Cortex of kidney (tissue), 1 donor: ENCODE measurements around the gene SGF29.
"Not testable (repeated sequence)": the region's sequence is repeated elsewhere in the genome, so short reads cannot be mapped to it uniquely, and the experiment has no call there.

ENCODE experiments used
- DNase-seq: peaks from one replicate; lab custom pipeline; 2025; lab: John Stamatoyannopoulos, UW

The SGF29 gene

DNA sequence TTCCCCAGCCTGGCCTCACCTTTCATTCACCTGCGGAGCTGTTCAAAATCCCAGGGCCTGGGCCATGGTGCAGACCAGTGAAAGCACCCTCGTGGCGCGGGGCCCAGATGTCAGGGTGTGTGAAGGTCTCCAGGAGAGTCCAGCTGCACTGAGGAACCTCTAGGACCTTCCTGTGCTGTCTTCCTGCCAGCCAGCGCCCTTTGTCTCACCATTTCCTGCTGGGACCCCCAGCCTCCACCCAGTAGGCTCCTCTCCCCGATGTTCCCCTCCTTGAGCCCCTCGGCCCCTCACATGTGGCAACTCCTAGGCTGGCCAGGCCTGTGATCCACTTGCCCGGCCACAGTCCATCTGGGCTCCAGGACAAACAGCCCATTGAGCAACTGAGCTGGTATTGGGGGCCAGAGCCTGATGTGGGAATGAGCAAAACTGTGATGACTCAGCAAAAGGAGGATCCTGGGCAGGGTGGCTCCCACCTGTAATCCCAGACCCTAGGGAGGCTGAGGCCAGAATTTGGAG is 42.5 kb downstream of the SGF29 start:
- no peak for DNase-seq

DNA sequence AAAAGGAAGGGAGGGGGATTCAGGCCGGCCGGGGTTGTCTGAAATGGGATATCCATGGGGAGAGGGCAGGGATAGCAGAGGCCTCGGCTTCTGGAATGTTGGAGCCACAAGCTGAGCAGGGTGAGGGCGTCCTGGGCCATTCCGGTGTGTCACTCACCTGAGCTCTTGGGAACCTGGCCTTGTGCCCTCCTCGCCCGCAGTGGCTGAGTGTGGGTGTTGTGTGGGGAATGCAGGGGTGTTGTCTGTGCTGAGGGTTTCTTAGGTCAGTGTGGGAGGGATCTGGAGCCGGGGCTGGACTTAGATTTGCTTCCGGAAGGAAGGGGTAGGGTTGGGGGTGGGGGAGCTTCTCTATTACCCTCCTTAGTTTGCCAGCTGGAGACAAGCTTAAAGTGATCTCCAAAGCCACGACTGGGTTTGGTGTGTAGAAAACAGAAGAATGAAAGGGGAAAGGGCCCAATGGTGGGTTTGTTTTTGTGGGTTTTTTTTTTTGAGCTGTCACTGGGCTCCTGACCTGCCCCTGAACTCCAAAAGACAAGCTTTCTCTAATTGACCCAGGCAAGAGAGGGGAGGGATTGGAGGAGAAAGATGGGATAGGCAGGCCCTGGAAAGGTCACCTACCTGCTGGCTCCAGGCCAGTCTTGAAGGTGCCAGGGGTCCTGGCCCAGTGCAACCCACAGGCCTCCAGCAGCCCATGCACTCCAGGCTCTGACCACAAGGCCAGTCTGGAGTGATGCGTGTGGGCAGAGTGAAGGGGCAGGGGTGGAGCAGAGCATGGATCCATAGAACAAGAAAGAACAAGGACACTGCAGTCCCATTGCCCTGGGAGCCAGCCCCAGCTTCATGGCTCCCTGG is 43.3 kb downstream of the SGF29 start, which contains the start of gene SULT1A2:
TSS of gene SULT1A2 (minus strand) at position 211 of the 852 bp plus-strand sequence. CDS start 1,120 bp downstream, outside the sequence.
- no peak for DNase-seq

DNA sequence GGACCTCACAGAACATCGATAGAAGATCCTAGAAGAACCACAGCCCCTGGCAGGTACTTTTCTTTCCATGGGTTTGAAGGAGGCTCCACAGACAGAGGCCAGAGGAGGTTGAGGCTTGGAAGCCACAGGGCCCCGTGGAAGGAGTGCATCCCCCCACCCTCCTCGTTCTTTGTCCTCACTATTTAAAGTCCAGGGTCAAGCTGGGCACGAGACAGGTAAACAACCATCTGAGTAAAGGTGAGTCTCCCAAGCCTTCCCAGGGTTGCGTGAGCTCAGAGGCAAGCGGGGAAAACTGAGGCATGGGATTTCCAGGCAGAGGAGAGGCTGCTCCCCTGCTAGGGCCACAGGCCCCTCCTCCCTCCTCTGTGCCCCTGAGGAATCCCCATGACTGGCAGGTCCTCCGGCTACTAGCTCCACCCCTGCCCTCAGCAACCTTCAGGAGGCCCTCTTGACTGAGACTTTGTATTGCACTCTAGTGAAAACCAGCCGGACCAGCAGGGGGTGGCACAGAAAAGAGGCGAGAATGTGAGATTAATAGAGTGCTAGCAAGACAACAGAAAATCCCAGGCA is 44.1 kb downstream of the SGF29 start:
- DNase-seq: no peak

DNA sequence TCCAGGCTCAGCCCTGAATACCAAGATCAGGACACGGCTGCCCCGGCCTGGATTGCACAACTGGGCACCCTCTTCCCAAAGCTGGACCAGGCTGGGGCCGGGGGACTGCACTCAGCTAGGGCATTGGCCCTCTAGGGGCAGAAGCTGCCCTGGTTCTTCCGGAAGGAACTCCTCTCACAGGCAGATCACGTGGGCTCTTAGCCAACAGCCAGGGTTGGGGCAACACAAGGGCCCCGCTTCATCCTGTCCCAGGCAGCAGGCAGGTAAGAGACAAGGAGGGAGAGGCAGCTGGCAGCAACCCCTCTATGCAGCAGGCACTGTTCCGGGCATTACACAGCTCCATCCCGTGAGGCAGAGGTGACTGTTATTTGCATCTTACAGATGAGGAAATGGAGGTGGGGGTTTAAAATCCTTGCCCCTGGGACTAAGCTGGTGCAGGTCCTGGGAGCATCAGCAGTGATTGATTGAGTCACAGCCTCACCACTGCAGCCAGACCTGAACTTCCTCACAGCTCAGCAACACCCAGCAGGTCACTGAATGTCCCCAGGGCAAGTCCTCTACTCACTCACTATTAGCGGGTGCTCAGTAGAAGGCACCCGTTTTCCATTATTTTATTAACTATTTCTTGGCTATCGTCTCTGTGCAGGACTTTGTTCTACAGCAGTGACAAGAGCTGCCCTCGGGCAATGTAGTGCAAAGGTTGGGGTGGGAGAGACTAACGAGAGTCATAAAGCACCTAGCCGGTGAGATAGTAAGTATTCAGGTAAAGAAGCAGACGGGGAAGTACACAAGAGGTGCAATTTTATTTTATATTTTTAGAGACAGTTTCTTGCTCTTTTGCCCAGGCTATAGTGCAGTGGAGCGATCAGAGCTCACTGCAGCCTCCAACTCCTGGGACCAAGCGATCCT is 45.9 kb downstream of the SGF29 start:
- DNase-seq: not testable (repeated sequence)

DNA sequence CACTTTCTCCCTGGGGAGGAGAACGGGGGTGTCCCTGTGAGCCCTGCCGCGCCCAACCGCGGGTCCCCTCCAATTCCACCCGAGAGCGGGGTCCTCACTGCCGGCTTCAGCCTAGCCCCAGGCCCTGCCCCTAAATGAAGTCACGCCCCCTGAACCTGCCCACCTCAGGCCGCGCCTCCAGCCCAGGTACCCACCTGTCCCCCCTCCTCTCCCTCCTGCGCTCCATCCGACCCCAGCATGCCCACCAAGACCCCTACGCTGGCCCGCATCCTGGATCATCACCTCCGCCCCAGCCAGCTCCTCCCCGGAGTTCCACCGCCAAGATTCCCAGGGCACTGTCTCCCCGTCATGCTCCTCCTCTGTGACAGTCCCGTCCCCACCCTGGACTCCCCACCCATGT is 47.2 kb downstream of the SGF29 start:
- DNase-seq: not testable (repeated sequence)

DNA sequence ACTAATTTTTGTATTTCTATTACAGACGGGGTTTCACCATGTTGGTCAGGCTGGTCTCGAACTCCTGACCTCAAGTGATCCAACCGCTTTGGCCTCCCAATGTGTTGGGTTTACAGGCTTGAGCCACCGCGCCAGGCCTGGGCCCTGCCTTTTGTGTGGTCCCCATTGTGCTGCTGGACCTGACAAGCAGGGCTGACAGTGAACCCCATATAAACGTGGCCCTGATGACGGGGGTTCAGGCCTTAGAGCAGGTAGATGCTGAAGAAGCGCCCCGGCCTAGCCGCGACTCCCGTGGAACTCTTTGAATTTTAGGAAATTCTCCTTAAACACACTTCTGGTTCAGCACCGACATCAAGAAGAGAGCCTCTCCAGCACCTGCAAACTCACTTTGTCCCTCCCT is 47.9 kb downstream of the SGF29 start:
- not testable (repeated sequence) for DNase-seq

DNA sequence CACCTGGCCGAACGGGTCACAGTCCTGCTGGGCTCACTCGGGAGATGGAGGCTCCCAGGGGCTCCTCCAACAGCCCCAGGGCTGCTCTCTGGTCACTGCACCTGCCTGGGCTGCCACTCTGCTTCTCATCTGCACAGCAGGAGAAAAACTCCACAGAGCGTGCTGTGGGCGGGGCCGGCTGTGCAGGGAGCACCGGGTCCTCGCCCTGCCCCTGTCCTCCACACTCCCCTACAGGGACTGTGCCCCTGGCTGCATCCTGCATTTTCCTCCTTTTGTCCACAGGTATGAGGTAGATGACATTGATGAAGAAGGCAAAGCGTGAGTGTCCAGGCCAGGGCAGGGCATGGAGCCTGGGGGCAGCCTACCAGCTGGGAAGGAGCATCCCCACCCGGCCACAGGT is 48.3 kb downstream of the SGF29 start:
- not testable (repeated sequence) for DNase-seq

DNA sequence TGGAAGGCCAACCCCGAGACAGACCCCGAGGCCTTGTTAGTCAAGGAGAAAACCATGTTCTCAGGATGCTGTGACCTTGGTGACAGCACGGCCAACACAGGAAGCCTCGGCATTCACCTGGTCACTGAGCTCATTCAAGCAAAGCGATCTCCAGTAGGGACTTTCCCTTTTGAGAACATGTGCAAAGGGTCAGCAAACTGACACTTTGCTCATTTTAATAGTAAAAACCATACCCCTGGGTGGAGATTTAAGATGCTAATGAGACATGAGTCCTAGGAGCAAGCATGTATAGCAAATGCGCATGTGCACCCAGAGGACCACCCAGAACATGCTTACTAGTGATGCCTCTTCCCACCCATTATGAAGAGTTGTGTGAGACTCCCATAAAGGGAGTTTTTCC is 48.8 kb downstream of the SGF29 start:
- DNase-seq: no peak

DNA sequence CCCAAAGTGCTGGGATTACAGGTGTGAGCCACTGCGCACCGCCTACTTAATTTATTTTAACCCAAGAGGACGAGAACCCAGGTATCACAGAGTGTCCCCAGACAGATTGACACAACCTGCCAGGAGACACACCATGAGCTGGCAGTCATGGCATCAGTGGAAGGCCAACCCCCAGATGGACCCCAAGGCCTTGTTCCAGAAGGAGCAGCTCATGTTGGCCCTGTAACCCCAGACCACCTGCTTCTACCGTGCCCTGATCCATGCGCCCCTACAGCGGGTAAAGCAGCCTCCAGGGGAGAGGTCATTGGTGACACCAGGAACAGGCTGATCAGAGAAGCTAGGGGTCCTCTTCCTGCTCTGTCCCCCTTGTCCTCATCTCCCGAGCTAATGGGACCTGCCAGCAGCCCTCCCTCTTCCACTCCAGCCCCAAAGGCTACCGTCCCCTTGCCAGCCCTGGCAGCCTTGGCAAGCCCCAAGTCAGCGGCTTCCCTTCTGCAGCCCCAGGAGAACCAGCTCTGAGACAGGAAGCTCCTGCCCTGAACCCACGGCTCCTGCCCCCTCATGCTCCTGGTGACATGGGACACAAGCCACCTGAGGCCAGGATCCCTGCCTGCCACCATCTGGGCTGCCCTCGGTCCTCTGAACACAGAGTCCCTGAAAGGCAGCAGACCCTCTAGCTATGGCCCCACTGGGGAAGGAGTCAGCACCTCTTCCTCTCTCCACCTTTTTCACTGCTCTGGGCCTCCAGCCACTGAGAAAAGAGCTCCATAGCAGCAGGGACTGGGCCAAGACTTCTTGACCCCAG is 49.9 kb downstream of the SGF29 start:
- no peak for DNase-seq

DNA sequence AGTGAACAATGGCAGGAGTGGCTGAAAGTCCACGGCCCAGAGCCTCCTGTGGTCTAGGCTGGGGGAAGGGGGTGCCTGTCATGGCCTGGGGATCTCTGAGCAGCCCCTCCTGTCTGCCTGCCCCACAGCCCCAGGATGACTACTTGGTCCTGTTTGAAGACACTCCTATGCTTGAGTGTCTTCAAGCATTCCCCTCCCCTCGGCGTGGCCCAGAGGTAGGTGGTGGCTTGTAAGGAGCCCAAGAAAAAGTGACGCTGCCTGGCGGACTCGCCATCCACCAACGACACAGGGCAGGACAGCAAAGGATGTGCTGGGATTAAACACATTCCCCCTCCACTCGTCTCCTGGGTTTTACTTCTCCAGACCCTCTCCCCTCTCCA is 50.5 kb downstream of the SGF29 start:
- no peak for DNase-seq

DNA sequence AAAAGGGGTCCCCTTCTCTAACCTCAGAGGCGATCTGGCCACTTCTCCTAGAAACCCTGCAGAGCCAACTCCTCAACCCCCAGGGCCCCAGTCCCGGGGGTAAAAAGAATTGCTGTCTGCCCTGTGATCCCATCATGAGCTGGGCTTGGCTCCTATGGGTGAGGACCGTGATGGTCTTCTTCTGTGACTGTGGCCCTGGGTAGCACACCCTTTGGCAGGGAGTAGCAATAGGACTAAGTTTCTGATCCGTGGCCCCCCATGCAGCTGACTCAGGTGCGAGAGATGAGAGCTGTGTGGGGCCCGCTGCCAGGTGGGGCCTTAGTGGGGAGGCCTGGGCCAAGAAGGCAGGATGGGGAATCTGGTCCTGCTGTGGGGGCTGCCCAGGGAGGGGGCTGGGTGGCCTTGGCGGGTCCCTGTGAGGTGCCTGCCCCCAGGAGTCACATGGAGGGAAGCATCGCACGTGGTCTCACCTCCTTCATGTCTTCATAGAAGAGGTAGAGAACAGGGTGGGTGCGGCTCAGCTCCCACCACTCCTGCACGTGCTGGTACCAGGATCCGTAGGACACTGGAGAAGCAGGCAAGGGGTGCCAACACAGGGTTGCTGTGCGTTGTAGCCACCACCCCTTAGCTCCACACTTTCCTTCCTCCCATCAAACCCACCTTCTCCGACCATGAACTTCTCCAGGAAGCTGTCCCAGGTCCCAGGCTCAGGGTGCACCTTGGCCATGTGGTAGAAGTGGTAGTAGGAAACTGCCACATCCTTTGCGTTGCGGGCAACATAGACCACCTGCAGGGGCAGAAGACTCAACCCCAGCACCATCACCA is 52.8 kb downstream of the SGF29 start:
- DNase-seq: no peak

DNA sequence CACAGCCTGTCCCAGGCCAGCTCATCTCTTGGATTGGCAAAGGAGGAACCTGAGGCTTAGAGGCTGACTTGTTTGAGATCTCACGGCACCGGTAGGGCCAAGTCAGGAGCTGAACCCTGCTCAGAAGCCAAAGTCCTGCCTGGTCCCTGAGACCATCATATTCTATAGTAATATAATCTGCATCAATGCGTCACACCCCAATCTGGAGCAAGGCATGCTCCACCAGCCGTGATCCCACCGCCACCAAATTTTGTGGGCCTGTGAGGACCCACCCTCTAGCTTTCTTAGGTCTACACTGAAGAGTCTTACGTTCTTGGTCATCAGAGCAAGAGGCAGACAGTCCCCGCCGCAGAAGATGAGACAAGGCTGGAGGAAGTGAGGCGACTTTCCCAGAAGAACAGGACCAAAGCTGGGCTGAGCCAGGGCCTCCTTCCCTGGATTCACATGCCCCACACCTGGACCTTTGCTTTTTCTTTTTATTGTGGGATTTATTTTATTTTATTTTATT is 53.5 kb downstream of the SGF29 start:
- DNase-seq: no peak

DNA sequence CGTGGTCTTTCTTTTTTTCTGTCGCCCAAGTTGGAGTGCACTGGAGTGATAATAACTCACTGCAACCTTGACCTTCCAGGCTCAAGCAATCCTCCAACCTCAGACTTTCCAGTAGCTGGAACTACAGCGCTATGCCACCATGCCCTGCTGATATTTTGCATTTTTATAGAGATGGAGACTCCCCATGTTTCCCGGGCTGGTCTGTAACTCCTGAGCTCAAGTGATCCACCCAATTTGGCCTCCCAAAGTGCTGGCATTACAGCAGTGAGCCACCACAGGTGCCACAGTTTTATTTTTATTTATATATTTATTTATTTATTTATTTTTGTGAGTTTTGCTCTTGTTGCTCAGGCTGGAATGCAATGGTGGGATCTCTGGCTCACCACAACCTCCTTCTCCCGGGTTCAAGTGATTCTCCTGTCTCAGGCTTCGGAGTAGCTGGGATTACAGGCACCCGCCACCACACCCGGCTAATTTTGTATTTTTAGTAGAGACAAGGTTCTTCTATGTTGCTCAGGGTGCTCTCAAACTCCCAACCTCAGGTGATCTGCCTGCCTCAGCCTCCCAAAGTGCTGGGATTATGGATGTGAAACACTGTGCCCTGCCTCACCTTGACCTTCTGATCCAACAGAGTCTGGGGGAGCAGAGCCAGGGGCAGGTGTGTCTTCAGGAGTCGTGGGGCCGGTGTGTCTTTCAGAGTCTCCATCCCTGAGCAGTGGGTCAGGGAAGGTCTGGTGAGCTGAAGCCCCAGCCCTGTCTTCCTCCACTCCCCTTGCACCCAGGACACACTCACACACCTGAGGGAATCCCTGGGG is 54.2 kb downstream of the SGF29 start:
- not testable (repeated sequence) for DNase-seq

DNA sequence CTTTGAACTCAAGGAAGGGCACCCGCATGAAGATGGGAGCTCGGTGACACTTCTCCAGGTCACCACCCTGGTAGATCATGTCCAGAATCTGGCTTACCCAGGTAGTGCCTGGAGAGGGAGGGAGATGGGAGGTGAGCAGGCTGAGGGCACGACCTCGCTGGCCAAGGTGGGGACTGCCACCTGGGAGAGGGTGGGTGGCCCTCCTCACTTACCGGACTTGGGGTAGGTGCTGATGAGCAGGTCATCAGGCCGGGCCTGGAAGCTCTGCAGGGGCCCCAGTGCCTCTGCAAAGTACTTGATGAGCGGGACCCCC is 54.7 kb downstream of the SGF29 start:
- not testable (repeated sequence) for DNase-seq

DNA sequence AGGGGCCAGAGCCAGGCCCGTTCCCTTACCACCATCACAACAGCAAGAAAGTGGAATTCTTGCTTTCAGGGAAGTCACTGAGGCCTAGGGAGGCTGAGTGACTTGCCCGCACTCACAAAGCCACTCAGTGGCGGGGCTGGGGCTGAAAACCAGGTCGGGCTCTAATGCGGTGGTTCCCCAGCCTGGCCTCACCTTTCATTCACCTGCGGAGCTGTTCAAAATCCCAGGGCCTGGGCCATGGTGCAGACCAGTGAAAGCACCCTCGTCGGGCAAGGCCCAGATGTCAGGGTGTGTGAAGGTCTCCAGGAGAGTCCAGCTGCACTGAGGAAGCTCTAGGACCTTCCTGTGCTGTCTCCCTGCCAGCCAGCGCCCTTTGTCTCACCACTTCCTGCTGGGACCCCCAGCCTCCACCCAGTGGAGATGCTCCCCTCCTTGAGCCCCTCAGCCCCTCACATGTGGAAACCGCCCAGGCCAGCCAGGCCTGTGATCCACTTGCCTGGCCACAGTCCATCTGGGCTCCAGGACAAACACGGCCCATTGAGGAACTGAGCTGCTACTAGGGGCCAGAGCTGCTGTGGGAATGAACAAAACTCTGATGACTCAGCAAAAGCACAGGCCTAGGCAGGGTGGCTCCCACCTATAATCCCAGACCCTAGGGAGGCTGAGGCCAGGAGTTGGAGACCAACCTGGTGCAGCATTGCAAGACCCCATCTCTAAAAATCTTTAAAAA is 55.3 kb downstream of the SGF29 start:
- DNase-seq: not testable (repeated sequence)

DNA sequence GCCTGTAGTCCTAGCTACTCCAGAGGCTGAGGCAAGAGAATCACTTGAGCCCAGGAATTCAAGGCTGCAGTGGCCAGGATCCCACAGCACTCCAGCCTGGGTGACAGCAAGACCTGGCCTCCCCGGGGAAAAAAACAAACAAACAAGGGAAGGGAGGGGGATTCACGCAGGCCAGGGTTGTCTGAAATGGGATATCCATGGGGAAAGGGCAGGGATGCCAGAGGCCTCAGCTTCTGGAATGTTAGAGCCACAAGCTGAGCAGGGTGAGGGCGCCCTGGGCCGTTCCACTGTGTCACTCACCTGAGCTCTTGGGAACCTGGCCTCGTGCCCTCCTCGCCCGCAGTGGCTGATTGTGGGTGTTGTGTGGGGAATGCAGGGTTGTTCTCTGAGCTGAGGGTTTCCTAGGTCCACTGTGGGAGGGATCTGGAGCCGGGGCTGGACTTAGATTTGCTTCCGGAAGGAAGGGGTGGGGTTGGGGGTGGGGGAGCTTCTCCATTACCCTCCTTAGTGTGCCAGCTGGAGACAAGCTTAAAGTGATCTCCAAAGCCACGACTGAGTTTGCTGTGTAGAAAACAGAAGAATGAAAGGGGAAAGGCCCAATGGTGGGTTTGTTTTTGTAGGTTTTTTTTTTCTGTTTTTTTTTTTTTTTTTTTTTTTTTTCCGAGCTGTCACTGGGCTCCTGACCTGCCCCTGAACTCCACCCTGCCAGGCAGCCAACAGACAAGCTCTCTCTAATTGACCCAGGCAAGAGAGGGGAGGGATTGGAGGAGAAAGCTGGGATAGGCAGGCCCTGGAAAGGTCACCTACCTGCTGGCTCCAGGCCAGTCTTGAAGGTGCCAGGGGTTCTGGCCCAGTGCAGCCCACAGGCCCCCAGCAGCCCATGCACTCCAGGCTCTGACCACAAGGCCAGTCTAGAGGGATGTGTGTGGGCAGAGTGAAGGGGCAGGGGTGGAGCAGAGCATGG is 56.2 kb downstream of the SGF29 start, which contains the start of gene SULT1A1:
TSS of gene SULT1A1 (minus strand) at position 414 of the 964 bp plus-strand sequence. CDS start 1,189 bp downstream, outside the sequence.
- no peak for DNase-seq

DNA sequence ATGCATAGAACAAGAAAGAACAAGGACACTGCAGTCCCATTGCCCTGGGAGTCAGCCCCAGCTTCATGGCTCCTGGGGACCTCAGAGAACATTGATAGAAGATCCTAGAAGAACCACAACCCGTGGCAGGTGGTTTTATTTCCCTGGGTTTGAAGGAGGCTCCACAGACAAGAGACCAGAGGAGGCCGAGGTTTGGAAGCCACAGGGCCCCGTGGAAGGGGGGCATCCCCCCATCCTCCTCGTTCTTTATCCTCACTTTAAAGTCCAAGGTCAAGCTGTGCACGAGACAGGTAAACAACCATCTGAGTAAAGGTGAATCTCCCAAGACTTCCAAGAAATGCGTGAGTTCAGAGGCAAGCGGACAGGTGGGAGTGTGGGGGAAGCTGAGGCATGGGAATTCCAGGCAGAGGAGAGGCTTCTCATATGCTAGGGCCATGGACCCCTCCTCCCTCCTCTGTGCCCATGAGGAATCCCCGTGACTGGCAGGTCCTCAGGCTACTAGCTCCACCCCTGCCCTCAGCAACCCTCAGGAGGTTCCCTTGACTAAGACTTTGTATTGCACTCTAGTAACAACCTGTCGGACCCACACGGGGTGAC is 57.0 kb downstream of the SGF29 start:
- DNase-seq: no peak
